GM23248 (cell line): ENCODE data around the gene LRRC63.

Experiments used
- EZH2 ChIP-seq: fragments of 200-600 bp; sonication (generic); IDR thresholded peaks from 2 replicates; pipeline ENCODE4 v1.6.1; 2018; ENCODE audit warnings: antibody characterized with exemption, mild to moderate bottlenecking; ENCODE audit not compliant: insufficient read depth, poor library complexity, severe bottlenecking
- EZH2phosphoT487 ChIP-seq: fragments of 200-600 bp; sonication (generic); IDR thresholded peaks from 2 replicates; pipeline ENCODE4 v1.6.1; 2018; ENCODE audit warnings: antibody characterized with exemption, moderate library complexity, mild to moderate bottlenecking, low read depth; ENCODE audit not compliant: insufficient read depth

DNA sequence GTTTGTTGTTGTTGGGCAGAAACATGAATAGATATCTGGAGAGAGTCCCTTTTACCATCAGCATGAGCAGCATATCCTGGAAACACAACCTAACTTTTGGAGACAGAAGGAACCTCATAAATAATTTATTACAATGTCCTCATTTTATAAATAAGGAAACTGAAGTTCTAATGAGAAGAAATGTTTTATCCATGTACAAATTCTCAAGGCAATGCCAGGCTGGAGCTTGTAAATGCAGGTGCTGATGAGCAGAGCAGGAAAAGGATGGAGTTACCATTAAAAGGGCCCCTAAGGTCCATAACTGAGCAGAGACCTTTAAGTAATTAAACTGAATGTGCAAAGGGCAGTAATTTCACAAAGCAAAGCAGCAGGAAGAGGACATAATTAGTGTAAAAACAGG lies 47.1 kb upstream of the LRRC63 start:
- no peak for TF ChIP-seq EZH2phosphoT487
- no peak for TF ChIP-seq EZH2
